NOMO-1 treated with dmso at 0.1 percent for 144 hours (cell line): ENCODE results near the gene HIRA.
"Not testable (repeated sequence)": the region's sequence is repeated elsewhere in the genome, so short reads cannot be mapped to it uniquely, and the experiment has no call there.

Experiments
- DNase-seq: peaks from one replicate; lab custom pipeline; 2025; ENCODE audit not compliant: unreplicated experiment; lab: John Stamatoyannopoulos, UW

Gene HIRA

DNA sequence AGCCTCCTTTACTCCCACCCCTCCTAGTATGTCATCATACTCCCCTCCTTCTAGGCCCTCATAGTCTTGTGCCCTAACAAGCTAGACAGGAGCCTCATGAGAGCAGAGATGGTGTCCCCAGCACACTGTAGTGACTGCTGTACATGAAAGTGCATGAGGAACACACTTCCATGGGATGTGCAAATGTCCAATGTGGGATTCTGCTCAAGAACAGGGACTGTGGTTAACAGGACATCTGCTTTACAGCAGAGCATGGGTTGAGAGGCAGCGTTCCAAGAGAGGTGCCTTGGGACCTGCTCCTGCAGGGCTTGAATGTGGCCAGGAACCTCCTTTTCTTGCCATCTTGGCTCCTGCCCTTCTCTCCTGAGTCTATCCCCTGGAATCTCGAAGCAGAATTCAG, 45.3 kb downstream of the HIRA start:
- no peak for DNase-seq

- DNase-seq = no peak
These were observed 46.2 kb downstream of the HIRA start for GRCh38 chr22:19385221-19385906.

DNA sequence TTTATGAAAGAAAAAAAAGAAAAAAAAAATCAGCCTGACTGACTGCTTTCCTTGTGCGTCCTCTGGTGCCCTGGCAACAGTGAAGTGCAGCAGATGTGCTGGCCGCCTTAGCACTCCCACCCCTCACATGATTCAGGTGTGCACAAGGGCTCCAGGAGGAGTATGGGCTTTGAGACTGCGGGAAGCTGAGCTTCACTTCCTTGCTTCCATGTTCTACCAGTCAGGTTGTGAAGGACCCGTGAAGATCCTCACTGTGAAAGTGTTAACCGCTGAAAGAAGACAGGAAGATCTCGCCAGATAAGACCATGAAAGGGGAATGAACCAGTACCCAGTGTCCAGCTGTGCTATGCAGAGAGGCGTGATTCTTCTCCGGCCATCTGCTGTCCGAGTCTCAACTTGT, 48.2 kb downstream of the HIRA start:
- DNase-seq = no peak

DNA sequence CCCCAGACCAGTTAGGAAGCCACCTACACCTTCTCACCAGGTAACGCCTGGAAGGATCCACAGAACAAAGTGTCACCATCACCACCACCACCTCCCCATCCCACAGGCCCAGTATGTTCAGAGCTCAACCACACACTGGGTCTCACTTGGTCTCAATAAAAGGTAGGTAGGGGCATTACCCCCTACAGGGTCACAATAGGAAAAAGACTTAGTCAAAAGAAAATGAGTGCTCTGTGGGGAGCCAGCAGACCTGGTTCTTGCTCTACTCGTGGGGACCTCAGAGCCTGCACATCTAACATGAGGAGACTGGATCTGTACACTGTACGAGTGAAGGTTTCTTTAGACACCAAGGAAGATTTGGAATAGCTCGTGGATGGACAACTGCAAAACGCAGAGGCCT, 49.3 kb downstream of the HIRA start:
- DNase-seq = no peak

DNA sequence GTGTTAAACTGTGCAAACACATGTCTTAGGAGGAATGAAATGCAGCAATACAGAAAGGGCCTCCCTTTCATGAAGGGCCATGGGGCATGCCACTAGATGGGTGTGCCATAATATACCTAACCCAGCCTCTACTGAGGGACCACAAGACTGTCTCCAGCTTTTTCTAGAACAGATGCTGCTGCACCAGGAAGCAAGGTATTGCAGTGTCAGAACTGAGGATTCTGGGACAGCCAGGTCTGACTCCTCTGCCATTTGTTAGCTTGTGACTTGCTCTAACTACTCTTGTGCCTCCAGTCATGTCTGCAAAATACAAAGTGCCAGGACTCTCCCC, 53.2 kb downstream of the HIRA start:
- DNase-seq = no peak

DNA sequence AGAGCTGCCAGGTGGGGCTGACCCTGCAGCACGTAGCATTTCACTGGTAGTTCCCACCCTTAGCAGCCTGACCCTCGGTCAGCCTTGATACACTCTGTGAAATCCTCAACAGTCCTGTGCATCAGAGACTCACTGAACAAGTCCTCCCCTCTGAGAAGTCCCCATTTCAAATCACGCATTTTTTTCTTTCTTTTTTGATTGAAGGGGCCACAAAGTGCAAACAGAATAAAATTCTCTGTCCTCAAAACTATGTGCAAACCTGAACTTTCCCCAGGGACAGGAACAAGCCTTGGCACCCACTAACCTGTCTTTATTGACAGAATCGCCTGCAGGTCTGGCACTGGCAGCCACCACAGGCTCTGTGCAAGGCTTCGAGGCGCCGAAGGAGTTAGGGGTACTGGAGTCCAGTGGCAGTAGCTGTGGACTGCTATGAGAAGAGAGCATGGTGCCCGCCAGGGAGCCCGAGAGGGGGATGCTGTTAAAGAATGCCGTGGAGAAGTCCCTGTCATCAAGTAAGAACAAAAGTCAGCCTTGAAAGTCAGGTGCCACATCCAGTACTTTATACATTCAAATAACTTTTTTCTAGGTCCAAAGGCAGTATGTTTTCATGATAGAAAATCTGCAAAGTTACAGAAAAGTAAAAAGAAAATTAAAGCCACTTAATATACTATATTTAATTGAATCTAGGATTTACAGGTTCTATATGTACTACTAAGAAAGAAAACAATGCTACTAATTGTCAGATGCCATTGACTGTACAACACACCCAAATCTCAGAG, 53.8 kb downstream of the HIRA start:
- no peak for DNase-seq

DNA sequence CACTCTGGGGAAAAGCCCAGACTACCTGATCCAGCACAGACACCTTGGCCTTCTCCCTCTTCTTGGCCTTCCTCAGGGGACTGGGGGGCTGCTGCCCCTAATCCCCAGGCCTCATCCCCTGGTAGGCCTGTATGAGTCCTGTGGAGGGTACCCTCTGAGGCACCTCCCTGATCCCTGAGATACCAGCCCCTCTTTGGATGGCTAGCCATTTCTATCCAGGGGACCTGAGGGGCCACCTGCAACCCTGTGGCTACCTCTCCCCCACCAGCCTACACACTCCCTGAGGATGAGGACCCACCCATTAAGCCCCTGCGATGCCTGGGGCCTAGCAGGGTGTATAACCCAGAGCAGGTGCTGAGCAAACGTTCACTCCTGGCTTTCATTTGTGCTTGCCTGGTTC, 54.6 kb downstream of the HIRA start:
- no peak for DNase-seq

- no peak for DNase-seq
These were observed 55.3 kb downstream of the HIRA start for GRCh38 chr22:19376247-19376646.

DNA sequence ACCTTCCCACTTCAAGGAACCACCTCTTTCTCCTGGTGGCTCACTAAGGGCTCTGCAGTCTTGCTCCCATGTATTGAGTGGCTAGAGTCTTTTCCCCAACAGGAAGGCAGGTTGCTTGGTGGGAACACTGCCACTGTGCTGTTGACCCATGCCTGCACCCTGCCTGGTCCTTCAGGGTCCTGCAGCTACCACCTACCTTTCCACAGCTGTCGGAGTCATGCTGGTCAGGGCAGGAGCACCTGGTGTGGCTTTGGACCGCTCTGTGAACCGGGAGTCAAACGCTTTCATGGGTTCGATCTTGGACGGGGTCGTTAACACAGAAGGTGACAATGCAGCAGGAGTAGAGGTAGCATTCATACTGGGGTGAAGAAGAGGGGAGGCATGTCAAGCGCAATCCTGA, 56.1 kb downstream of the HIRA start:
- DNase-seq = no peak

DNA sequence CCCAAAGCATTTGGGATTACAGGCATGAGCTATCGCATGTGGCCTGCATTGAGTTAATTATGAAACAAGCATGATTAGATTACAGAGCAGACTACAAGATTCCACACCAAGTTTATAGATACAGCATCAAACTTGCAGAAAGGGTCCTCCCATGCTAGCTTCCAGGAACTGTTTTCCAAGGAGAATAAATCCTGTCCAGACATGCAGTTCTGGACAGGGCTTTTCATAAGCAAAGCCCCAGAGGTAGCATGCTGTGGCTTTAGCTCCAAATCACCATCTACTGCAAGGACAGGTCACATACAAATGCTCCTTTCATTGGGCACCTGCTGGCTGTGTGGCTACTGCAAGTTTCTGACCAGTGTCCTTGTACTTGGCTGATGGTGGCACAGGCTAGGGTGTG, 57.1 kb downstream of the HIRA start:
- DNase-seq = no peak

- no peak for DNase-seq
These were observed 58.1 kb downstream of the HIRA start for GRCh38 chr22:19373450-19373849.

GRCh38 chr22:19371893-19372292, 59.6 kb downstream of the HIRA start:
- no peak for DNase-seq

DNA sequence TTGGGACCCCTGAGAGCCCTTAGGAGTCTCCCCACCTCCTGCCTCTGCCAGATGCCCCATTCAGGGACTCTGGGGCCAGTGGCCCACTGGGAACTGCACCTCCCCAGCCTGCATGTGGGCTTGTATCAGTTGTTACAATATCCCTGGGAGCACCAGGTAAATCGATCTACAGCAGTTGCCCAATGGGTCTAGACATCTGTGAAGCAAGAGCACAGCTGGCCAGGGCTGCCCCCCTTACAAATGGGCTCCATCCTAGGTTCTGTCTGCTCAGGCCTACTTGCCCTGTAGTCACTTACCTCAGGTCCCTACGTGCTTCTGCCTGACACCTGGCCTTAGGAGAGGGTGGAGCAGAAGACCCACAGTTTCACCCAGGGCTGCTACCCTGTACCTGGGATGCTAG, 62.7 kb downstream of the HIRA start:
- DNase-seq = no peak

- no peak for DNase-seq
These were observed 63.7 kb downstream of the HIRA start for GRCh38 chr22:19367763-19368367.

DNA sequence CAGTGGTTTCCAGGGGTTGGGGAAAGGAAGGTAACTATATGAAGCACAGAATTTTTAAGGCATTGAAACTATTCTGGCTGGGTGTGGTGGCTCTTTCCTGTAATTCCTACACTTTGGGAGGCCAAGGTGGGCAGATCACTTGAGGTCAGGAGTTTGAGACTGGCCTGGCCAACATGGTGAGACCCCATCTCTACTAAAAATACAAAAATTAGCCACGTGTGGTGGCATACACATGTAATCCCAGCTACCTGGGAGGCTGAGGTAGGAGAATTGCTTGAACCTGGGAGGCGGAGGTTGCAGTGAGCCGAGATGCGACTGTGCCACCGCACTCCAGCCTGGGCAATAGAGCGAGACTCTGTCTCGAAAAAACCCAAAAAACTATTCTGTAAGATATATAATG, 68.0 kb downstream of the HIRA start:
- DNase-seq = not testable (repeated sequence)

DNA sequence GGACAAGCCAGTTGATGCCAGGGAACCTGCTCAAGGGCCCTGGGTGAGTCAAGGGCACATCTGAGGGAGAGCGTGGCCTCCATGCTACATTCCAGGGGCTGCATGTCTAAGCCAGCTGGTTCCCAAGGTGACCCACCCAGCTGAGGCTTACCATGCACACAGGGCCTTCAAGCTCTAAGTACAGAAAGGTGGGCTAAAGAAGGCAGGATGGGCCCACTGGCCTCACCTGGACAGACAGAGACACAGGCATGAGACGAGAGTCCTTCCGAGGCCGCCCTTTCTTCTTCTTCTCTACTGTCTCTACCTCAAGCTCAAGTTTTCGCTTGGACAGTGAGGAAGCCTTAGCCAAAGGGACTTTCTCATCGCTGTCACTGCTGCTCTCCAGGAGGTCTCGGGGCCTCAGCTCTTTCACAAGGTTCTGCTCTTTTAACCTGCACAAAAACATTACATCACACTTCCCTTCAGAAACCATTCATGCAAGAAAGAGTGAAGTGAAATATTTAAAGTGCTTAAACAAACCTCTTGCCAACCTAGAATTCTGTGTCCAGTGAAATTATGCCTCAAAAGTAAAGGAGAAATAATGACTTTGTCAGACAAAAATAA, 69.9 kb downstream of the HIRA start:
- peak; percentile 55 for DNase-seq

DNA sequence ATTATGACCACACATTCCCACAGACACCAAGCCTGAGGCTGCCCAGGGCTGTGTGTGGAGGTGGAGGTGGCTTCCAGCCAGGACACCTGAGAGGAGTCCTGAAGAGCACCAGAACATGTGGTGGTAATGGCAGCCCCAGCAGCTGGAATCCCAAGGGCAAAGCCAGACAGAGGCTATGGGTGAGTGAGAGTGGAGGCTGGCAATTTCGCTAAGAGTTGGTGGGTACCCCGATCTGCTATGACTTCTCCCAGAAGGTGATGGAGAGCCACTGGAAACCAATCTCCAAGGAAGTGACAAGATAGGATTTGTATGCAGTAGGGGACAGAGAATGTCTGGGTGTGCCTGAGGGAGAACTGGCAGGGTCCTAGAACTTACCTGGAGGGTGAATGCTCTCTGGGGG, 70.7 kb downstream of the HIRA start:
- no peak for DNase-seq

GRCh38 chr22:19360300-19360792, 71.2 kb downstream of the HIRA start:
- no peak for DNase-seq

GRCh38 chr22:19359554-19360299, 71.8 kb downstream of the HIRA start:
- no peak for DNase-seq

DNA sequence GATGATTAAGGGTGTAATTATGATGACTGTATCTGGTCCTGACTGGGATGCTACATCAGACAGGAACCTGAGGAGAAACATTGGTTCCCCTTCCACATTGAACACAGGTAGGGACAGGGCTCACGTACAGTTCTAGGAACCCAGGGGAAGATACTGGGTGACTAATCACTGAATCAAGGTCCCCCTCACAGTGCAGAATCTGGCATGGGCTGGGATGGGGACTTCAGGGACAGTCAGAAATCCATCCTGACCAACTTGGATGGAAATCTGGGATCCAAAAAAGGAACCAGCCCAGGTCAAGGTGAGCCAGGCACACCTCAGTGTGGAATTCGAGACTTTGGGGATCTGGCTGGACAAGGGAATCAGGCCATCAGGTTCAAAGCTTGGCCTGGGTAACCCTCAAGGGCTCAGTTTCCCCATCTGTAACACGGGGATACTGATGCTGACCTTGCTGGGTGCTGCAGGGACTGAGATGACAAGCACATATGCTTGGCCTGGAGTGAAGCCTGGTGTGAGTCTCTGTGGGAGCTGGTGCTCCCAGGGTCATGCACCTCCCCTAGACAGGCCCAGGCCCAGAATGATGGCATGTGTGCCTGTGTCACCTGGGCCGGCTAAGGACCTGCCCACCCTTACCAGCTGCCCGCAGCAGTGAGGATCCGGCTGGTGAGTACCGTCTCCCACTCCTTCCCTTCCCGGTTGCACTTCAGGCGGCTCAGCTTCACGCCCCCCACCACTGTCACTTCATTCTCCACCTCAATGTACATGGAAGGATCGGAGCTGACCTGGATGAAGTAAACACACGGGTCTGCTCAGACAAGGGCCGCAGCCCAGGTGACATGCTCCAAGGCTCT, 72.6 kb downstream of the HIRA start:
- no peak for DNase-seq
